BLaER1 (cell line): ENCODE data around the gene LSR.
"Not testable (repeated sequence)": the region's sequence is repeated elsewhere in the genome, so short reads cannot be mapped to it uniquely, and the experiment has no call there.

ENCODE experiments used
- H3K27ac ChIP-seq: shearing (Covaris generic); formaldehyde crosslinking; 2 replicates; pipeline ENCODE4 v1.8.1; 2022
- H3K27me3 ChIP-seq: shearing (Covaris generic); formaldehyde crosslinking; 2 replicates; pipeline ENCODE4 v1.8.1; 2022
- H3K36me3 ChIP-seq: shearing (Covaris generic); formaldehyde crosslinking; 2 replicates; pipeline ENCODE4 v1.8.1; 2022
- H3K4me1 ChIP-seq: shearing (Covaris generic); formaldehyde crosslinking; 2 replicates; pipeline ENCODE4 v1.8.1; 2022
- H3K4me2 ChIP-seq: shearing (Covaris generic); formaldehyde crosslinking; 2 replicates; pipeline ENCODE4 v1.8.1; 2022
- H3K4me3 ChIP-seq: shearing (Covaris generic); formaldehyde crosslinking; 2 replicates; pipeline ENCODE4 v1.8.1; 2022
- H3K9ac ChIP-seq: shearing (Covaris generic); formaldehyde crosslinking; 2 replicates; pipeline ENCODE4 v1.8.1; 2022
- H3K9me3 ChIP-seq: shearing (Covaris generic); formaldehyde crosslinking; 2 replicates; pipeline ENCODE4 v1.8.1; 2022
- H4K20me1 ChIP-seq: shearing (Covaris generic); formaldehyde crosslinking; 2 replicates; pipeline ENCODE4 v1.8.1; 2022
- Cebpa-rat ChIP-seq: shearing (Covaris generic); IDR thresholded peaks from 2 replicates; pipeline ENCODE4 v1.8.1; 2022

The LSR gene

DNA sequence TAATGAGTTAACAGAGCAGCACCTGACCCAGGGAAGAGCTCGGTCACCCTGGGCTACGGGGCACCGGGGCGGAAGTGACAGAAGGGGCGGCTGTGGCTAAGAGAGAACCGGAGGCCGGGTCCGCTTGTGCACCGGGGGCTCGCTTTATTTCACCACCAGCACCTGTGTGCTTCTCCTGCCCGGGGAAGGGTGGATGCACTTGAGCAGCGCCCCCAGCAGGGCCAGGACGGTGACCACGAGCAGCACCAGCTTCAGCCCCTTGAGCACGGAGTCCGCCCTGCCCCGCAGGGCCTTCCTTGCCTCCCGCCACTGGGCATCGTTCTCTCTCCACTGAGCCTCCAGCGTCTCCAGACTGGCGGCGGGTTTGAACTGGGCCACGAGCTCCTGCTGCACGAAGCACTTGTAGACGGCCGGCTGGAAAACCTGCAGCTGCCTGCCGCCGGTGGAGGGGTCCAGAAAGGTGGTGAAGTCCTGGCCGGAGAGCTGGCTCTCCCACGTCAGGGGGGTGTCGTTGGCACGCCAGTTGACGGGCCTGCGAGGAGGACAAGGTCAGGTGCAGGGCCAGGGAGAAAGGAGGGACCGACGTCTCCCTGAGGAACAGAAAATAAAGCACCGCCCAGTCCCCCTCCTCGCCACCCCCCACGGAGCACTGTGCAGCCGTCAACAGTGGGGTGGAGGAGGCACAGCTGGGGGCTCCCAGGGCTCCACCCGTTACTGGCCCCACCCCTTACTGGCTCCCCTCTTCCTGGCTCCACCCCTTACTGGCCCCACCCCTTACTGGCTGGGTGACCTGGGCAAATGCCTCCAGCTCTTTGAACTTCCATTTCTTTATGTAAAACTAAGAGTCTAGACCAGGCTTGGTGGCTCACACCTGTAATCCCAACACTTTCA lies 23.9 kb upstream of the LSR start:
- no peaks in the 10 kb centered on the region for H3K36me3 ChIP-seq
- 0 out of 2 replicates have a peak, but pooled peaks cover 11% of the 10 kb centered on the region for H3K9me3 ChIP-seq
- no peak for TF ChIP-seq Cebpa-rat
- H3K27me3 ChIP-seq: no peaks in the 10 kb centered on the region
- H3K9ac ChIP-seq: no peak overlapping the region; the same call in 1 of the 2 replicates
- H4K20me1 ChIP-seq: no peaks in the 10 kb centered on the region
- H3K4me1 ChIP-seq: peaks cover 47% of the 10 kb centered on the region
- peak overlapping the region; percentile 54 for H3K27ac ChIP-seq
- no peak overlapping the region for H3K4me3 ChIP-seq
- peak overlapping the region; percentile 78 for H3K4me2 ChIP-seq

- H3K4me1 ChIP-seq: peaks cover 47% of the 10 kb centered on the region
- H3K4me2 ChIP-seq: peak overlapping the region; percentile 78; the same call in 1 of the 2 replicates
- no peak overlapping the region for H3K9ac ChIP-seq
- H3K9me3 ChIP-seq: 0 out of 2 replicates have a peak, but pooled peaks cover 11% of the 10 kb centered on the region
- no peaks in the 10 kb centered on the region for H4K20me1 ChIP-seq
- peak overlapping the region; percentile 16; the same call in 1 of the 2 replicates for H3K27ac ChIP-seq
- no peaks in the 10 kb centered on the region for H3K27me3 ChIP-seq
- no peaks in the 10 kb centered on the region for H3K36me3 ChIP-seq
- TF ChIP-seq Cebpa-rat: no peak
- no peak overlapping the region for H3K4me3 ChIP-seq
These were observed 22.9 kb upstream of the LSR start for GRCh38 chr19:35225951-35226350.

DNA sequence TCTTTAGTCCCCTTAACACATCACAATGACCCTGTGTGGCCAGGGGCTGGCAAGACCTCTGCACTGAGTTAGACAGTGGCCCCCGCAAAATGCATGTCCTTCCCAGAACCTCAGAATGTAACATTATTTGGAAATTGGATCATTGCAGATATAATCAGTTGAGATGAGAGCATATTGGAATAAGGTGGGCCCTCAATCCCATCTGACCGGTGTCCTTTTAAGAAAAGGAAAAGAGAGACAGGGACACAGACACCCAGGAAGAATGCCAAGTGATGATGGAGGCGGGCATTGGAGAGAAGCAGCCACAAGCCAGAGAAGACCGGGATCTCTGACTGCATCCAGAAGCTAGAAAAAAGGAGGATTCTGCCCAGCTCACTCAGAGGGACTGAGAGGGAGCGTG lies 22.1 kb upstream of the LSR start:
- Histone ChIP-seq H3K27ac (no peak overlapping the region), H3K4me1 (peaks cover 46% of the 10 kb centered on the region), H3K4me3 (no peak overlapping the region), H3K4me2 (no peak overlapping the region), H3K9me3 (0 out of 2 replicates have a peak, but pooled peaks cover 11% of the 10 kb centered on the region), H3K27me3 (no peaks in the 10 kb centered on the region), H3K36me3 (no peaks in the 10 kb centered on the region), H3K9ac (no peak overlapping the region), H4K20me1 (no peaks in the 10 kb centered on the region)
- no peak for TF ChIP-seq Cebpa-rat

DNA sequence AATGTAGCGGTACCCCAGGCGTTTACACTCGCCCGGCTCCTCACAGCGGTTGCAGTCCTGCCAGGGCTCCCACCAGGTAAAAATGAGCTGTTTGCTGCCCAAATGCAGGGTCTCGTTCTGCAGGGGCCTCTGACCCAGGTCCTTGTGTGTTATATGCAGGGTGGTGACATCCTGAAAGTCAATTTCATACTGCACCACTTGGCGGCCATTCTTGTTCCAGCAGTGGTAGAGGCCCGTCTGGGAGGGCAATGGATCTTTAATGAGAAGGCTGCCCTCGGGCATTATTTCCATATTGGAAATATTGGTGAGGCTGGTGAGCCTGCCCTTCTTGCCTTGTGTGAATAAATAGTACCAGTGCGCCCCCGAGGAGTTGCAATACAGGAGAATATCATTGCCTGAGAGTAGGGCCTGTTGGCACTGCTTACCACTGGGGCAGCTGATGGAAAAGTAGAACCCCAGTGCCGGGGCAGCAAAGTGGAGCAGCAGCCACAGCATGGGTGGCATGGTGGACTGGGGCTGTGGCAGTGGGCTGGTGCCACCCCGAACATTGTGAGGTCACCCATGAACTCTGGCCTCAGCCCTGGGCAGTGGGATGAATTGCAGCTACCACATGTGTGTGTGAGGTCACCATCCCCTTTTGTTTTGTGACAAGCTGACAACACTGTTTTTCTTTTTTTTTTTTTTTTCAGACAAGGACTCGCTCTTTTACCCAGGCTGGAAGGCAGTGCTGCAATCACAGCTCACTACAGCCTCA lies 20.4 kb upstream of the LSR start, which contains the start of gene FAM187B:
Gene FAM187B, minus strand, starts transcription at position 563 of the 754 bp plus-strand sequence. Its CDS starts 59 bp downstream, at position 504.
- H3K9ac ChIP-seq: no peak within 1 kb of the TSS
- H3K4me1 ChIP-seq: peaks cover 29% of the 10 kb centered on the region
- H3K4me3 ChIP-seq: no peak within 1 kb of the TSS
- H3K27ac ChIP-seq: no peak within 1 kb of the TSS
- no peaks in the 10 kb centered on the region for H3K36me3 ChIP-seq
- no peak for TF ChIP-seq Cebpa-rat
- H3K4me2 ChIP-seq: no peak within 1 kb of the TSS
- H3K9me3 ChIP-seq: 0 out of 2 replicates have a peak, but pooled peaks cover 2% of the 10 kb centered on the region
- no peaks in the 10 kb centered on the region for H4K20me1 ChIP-seq
- no peaks in the 10 kb centered on the region for H3K27me3 ChIP-seq

- Histone ChIP-seq H3K4me2 (no peak overlapping the region), H3K27ac (no peak overlapping the region), H3K4me1 (peaks cover 17% of the 10 kb centered on the region), H3K9me3 (0 out of 2 replicates have a peak, but pooled peaks cover 1% of the 10 kb centered on the region), H4K20me1 (no peaks in the 10 kb centered on the region), H3K4me3 (no peak overlapping the region), H3K9ac (no peak overlapping the region), H3K27me3 (no peaks in the 10 kb centered on the region), H3K36me3 (no peaks in the 10 kb centered on the region)
- no peak for TF ChIP-seq Cebpa-rat
These were observed 19.2 kb upstream of the LSR start for GRCh38 chr19:35229601-35230000.

DNA sequence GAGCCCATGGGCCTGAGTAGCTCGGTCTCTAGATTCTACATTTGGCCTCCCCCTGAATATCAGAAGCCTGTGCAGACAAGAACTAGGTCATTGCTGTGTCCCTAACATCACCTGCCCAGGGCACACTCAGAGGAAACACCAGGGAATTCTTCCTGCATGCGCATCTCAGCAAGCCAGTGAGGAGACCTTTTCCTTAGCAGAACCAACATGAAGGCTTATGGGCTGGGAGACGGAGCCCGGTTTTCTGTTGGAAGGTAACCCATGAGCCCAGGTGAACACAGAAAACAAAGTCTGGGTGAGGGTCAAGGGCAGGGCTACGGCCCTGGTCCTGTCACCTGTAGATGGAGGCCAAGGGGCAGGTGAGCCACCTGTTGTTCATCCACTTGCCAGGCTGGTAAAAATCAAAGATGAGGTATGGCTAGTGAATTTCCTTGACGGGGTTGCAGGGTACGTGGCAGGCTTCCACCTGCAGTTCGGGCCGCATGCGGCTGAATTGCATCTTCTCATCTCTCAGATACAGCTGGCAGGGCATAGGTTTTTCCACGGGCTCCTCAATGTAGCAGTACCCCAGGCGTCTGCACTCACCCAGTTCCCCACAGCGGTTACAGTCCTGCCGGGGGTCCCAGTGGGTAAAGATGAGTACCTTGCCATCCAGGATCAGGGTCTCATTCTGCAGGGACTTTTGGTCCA lies 16.7 kb upstream of the LSR start:
- Histone ChIP-seq H3K9ac (no peak overlapping the region), H3K4me3 (no peak overlapping the region), H3K4me2 (no peak overlapping the region), H3K27ac (no peak overlapping the region), H3K36me3 (no peaks in the 10 kb centered on the region), H3K27me3 (no peaks in the 10 kb centered on the region), H3K4me1 (no peaks in the 10 kb centered on the region), H3K9me3 (0 out of 2 replicates have a peak, but pooled peaks cover 3% of the 10 kb centered on the region), H4K20me1 (no peaks in the 10 kb centered on the region)
- no peak for TF ChIP-seq Cebpa-rat

DNA sequence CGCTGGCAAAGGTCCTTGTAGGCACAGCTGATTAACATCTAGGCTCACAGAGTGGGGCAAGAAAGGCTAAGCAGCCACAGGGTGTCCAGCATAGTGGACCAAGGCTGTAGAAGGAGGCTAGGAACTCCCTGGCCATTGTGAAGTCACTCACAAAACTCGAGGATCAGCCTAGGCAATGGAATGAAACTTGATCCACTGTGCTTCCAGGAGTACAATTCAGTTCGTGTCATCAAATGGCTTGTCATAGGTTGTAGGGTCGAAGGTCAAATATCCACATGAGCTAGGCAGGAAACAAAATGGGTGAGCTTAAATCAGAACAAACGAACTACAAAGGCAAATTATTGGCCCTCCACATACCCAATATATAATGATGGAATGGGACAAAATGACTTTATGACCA lies 15.9 kb upstream of the LSR start:
- H3K27ac ChIP-seq: no peak overlapping the region
- no peak for TF ChIP-seq Cebpa-rat

GRCh38 chr19:35236638-35237400 lies 12.0 kb upstream of the LSR start:
- Histone ChIP-seq H4K20me1 (no peaks in the 10 kb centered on the region), H3K4me3 (no peak overlapping the region), H3K4me1 (peaks cover 10% of the 10 kb centered on the region), H3K9me3 (peaks cover 15% of the 10 kb centered on the region), H3K27ac (no peak overlapping the region), H3K36me3 (no peaks in the 10 kb centered on the region), H3K27me3 (no peaks in the 10 kb centered on the region), H3K9ac (no peak overlapping the region), H3K4me2 (no peak overlapping the region)
- no peak for TF ChIP-seq Cebpa-rat

More for the DNA sequence above, 15.9 kb upstream of the LSR start:
- Histone ChIP-seq H3K9me3 (0 out of 2 replicates have a peak, but pooled peaks cover 3% of the 10 kb centered on the region), H3K4me1 (no peaks in the 10 kb centered on the region), H3K27me3 (no peaks in the 10 kb centered on the region), H3K4me2 (no peak overlapping the region), H3K36me3 (no peaks in the 10 kb centered on the region), H4K20me1 (no peaks in the 10 kb centered on the region), H3K4me3 (no peak overlapping the region), H3K9ac (no peak overlapping the region)

- not testable (repeated sequence) for H3K27ac ChIP-seq, H3K36me3 ChIP-seq, H3K4me3 ChIP-seq, H4K20me1 ChIP-seq, H3K4me2 ChIP-seq, H3K9ac ChIP-seq, H3K27me3 ChIP-seq
- Histone ChIP-seq H3K9me3 (peaks cover 24% of the 10 kb centered on the region), H3K4me1 (peaks cover 10% of the 10 kb centered on the region)
These were observed 9.2 kb upstream of the LSR start for GRCh38 chr19:35239597-35239996.
